Endodermal cell (in vitro differentiated cells): ENCODE results near the gene TOM1L2. TPM values are rescaled to one million over a fixed set of nuclear protein-coding genes. Genes with fewer than 3 reads are reported as not detected.

Experiments used
- DNase-seq: peaks from one replicate; pipeline ENCODE4 v3.0.0-alpha.2; 2017
- H3K27ac ChIP-seq: 2 replicates; pipeline ENCODE4 v1.5.1; 2013; ENCODE audit warnings: mild to moderate bottlenecking, low read depth, low read length, moderate library complexity
- H3K27me3 ChIP-seq: 2 replicates; pipeline ENCODE4 v1.6.1; 2013; ENCODE audit warnings: mild to moderate bottlenecking, low read length, moderate library complexity; ENCODE audit not compliant: insufficient read depth, control insufficient read depth, poor library complexity, severe bottlenecking
- H3K36me3 ChIP-seq: 2 replicates; pipeline ENCODE4 v1.7.0; 2013; ENCODE audit warnings: mild to moderate bottlenecking, low read length, moderate library complexity; ENCODE audit not compliant: control insufficient read depth, insufficient read depth
- H3K4me1 ChIP-seq: one replicate; pipeline ENCODE4 v1.7.0; 2013; ENCODE audit warnings: low read length; ENCODE audit not compliant: control insufficient read depth, insufficient read depth
- H3K4me3 ChIP-seq: 2 replicates; pipeline ENCODE4 v1.5.1; 2013; ENCODE audit warnings: mild to moderate bottlenecking, low read length, moderate library complexity
- H3K9ac ChIP-seq: 2 replicates; pipeline ENCODE4 v1.6.1; 2013; ENCODE audit warnings: mild to moderate bottlenecking, low read length, moderate library complexity; ENCODE audit not compliant: poor library complexity, severe bottlenecking; ENCODE audit errors: extremely low read depth
- H3K9me3 ChIP-seq: 2 replicates; pipeline ENCODE4 v1.6.1; 2013; ENCODE audit warnings: mild to moderate bottlenecking, low read length, moderate library complexity; ENCODE audit not compliant: control insufficient read depth
- H3K27ac Mint-ChIP-seq: 2 replicates; pipeline ENCODE4 v1.8.0; 2020; ENCODE audit warnings: mixed read lengths
- H3K27me3 Mint-ChIP-seq: 2 replicates; pipeline ENCODE4 v1.8.0; 2021; ENCODE audit warnings: mild to moderate bottlenecking, mixed read lengths; ENCODE audit not compliant: insufficient read depth
- H3K36me3 Mint-ChIP-seq: 2 replicates; pipeline ENCODE4 v1.8.0; 2020; ENCODE audit warnings: low read depth, mixed read lengths
- H3K4me1 Mint-ChIP-seq: 2 replicates; pipeline ENCODE4 v1.8.0; 2020; ENCODE audit warnings: mixed read lengths
- H3K4me3 Mint-ChIP-seq: 2 replicates; pipeline ENCODE4 v1.8.0; 2020; ENCODE audit warnings: mild to moderate bottlenecking, moderate library complexity, mixed read lengths
- H3K9me3 Mint-ChIP-seq: 2 replicates; pipeline ENCODE4 v1.8.0; 2020; ENCODE audit warnings: mild to moderate bottlenecking, mixed read lengths
- CTCF ChIP-seq: fragments of 200-600 bp; sonication (generic); conservative IDR thresholded peaks from 2 replicates; pipeline ENCODE4 v1.5.0; 2021; ENCODE audit warnings: antibody characterized with exemption, mild to moderate bottlenecking
- WGBS, 2 experiments: methylation state at CpG; one replicate each; pipeline versions ENCODE4 v1.1.5 to v1.1.7; 2013; ENCODE audit warnings: missing lambda C conversion rate in 2 of 2, mixed read lengths in 1 of 2; ENCODE audit not compliant: insufficient coverage in 1 of 2, insufficient read length in 1 of 2; 5-methylcytosine and 5-hydroxymethylcytosine counted together
- total RNA-seq, 2 donors: library from RNA; stranded (reverse); fragmentation: NEBNext Ultra II Directional in 1 of 2; extraction: Animal tissue kit (Norgen Biotek cat#: 25700) in 1 of 2; gene quantifications; 2 replicates in 1 of 2; 3 replicates in 1 of 2; pipeline ENCODE4 v1.2.1, GENCODE V29; 2021

The TOM1L2 gene
- total RNA-seq, 2 donors from 2014 or later: 10.2 to 11.5 TPM

- no peak for DNase-seq
- Histone ChIP-seq H3K4me1 (peaks cover 9% of the 10 kb centered on the region), H3K9me3 (no peaks in the 10 kb centered on the region), H3K4me3 (no peak overlapping the region), H3K27me3 (no peaks in the 10 kb centered on the region), H3K27ac (no peak overlapping the region), H3K9ac (no peak overlapping the region), H3K36me3 (peaks cover 42% of the 10 kb centered on the region)
- Mint-ChIP-seq H3K4me3 (no peak overlapping the region), H3K36me3 (peaks cover 29% of the 10 kb centered on the region), H3K4me1 (peaks cover 8% of the 10 kb centered on the region), H3K27me3 (peaks cover 12% of the 10 kb centered on the region), H3K9me3 (no peaks in the 10 kb centered on the region), H3K27ac (no peak overlapping the region)
- no peak for TF ChIP-seq CTCF
- 95 to 100% methylated on average over 2 to 5 of the region's 5 CpGs for WGBS, 2 experiments
Measured at GRCh38 chr17:17807440-17807839, 164.8 kb downstream of the TOM1L2 start.

- Histone ChIP-seq H3K9ac (no peak overlapping the region), H3K27me3 (no peaks in the 10 kb centered on the region), H3K9me3 (no peaks in the 10 kb centered on the region), H3K4me3 (no peak overlapping the region), H3K4me1 (peaks cover 6% of the 10 kb centered on the region), H3K27ac (no peak overlapping the region), H3K36me3 (peaks cover 42% of the 10 kb centered on the region)
- WGBS, 2 experiments: 90 to 97% methylated on average over 9 to 13 of the region's 17 CpGs
- Mint-ChIP-seq H3K27me3 (peaks cover 12% of the 10 kb centered on the region), H3K4me1 (peaks cover 4% of the 10 kb centered on the region), H3K27ac (peak overlapping the region; percentile 70), H3K9me3 (no peaks in the 10 kb centered on the region), H3K4me3 (no peak overlapping the region), H3K36me3 (peaks cover 34% of the 10 kb centered on the region)
- TF ChIP-seq CTCF: no peak
- DNase-seq: no peak
Measured at GRCh38 chr17:17806611-17807274, 165.5 kb downstream of the TOM1L2 start.

GRCh38 chr17:17806035-17806434 is 166.2 kb downstream of the TOM1L2 start:
- Histone ChIP-seq H3K4me1 (peaks cover 6% of the 10 kb centered on the region), H3K36me3 (peaks cover 42% of the 10 kb centered on the region), H3K4me3 (no peak overlapping the region), H3K9ac (no peak overlapping the region), H3K27me3 (no peaks in the 10 kb centered on the region), H3K9me3 (no peaks in the 10 kb centered on the region), H3K27ac (no peak overlapping the region)
- WGBS, 2 experiments: 93 to 100% methylated on average over 3 to 4 of the region's 4 CpGs
- Mint-ChIP-seq H3K27ac (no peak overlapping the region), H3K27me3 (peaks cover 12% of the 10 kb centered on the region), H3K4me3 (no peak overlapping the region), H3K4me1 (no peaks in the 10 kb centered on the region), H3K36me3 (peaks cover 36% of the 10 kb centered on the region), H3K9me3 (no peaks in the 10 kb centered on the region)
- no peak for TF ChIP-seq CTCF
- no peak for DNase-seq
